HG02852 (cell line): ENCODE results near the gene HPGD.

Source experiments
- ATAC-seq: cut with Tn5 transposase; IDR thresholded peaks from one replicate; pipeline ENCODE4 v1.9.1; 2021; ENCODE audit warnings: mild to moderate bottlenecking, moderate library complexity; ENCODE audit not compliant: unreplicated experiment

Gene HPGD

GRCh38 chr4:174479140-174479539 is 43.1 kb downstream of the HPGD start:
- no peak for ATAC-seq

GRCh38 chr4:174475528-174475927 is 46.8 kb downstream of the HPGD start:
- ATAC-seq: no peak

GRCh38 chr4:174474457-174475075 is 47.7 kb downstream of the HPGD start:
- ATAC-seq: no peak

GRCh38 chr4:174467107-174467506 is 55.2 kb downstream of the HPGD start:
- no peak for ATAC-seq

GRCh38 chr4:174464949-174465348 is 57.3 kb downstream of the HPGD start:
- ATAC-seq: no peak

- ATAC-seq: no peak
Observed at GRCh38 chr4:174461466-174462106, 60.7 kb downstream of the HPGD start.

GRCh38 chr4:174460684-174461083 is 61.6 kb downstream of the HPGD start:
- ATAC-seq: no peak

- ATAC-seq: no peak
Observed at GRCh38 chr4:174457468-174457867, 64.8 kb downstream of the HPGD start.

GRCh38 chr4:174454815-174455473 is 67.3 kb downstream of the HPGD start:
- no peak for ATAC-seq

- no peak for ATAC-seq
Observed at GRCh38 chr4:174451718-174452296, 70.5 kb downstream of the HPGD start.

GRCh38 chr4:174450786-174451125 is 71.5 kb downstream of the HPGD start:
- ATAC-seq: no peak

- no peak for ATAC-seq
Observed at GRCh38 chr4:174449944-174450785, 72.1 kb downstream of the HPGD start.

- ATAC-seq: no peak
Observed at GRCh38 chr4:174449152-174449551, 73.1 kb downstream of the HPGD start.

GRCh38 chr4:174444390-174444789 is 77.9 kb downstream of the HPGD start:
- ATAC-seq: no peak
